GM18502 (cell line): ENCODE measurements around the gene KCNMB2.

Source experiments
- ATAC-seq: cut with Tn5 transposase; IDR thresholded peaks from one replicate; pipeline ENCODE4 v1.9.1; 2021; ENCODE audit warnings: mild to moderate bottlenecking; ENCODE audit not compliant: unreplicated experiment, poor library complexity

KCNMB2 gene

DNA sequence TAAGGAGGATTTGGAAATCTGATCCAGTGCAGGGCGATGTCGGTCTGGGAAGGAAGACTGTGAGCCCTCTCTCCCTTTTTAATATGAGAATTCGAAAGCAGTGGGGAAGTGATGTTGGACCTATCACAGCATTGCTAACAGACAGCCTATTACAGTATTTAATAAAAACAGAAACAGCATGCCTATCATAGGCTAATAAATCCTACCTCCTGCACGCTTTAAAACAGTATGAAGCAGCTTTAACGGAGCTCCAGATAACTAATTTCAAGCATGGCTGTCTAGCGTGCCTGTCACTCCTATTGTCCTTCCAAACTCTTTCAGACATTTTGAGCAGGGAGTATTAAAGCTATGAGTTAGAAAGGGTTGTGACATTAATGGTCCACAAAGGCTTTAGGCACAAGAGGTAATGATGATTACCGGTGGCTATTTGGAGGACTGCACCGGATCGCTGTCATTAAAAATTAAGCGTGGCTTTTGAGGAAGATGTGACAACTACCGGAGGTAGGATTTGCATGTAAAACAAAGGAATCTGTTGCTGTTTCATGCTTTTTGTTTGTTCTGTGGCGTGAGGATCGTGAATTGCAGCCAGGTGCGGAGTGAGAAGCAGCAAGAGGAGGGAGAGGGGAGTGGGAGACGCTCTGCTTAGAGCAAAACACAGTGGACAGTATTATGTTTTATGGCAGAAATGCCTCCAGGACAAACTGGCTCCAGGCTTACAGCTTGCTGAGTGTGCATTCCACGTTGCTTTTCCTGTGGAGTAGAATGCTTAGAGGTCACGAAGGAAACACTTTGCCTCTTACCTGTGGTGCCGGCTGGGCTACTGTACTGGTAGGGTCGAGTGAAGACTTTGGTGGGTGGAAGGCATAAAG lies at the start of gene KCNMB2:
Gene KCNMB2, plus strand, starts transcription at position 226 of the 869 bp plus-strand sequence.
- ATAC-seq: peak; percentile 33

- ATAC-seq: no peak
Measured at GRCh38 chr3:178486903-178487302, 49.3 kb upstream of the KCNMB2 start.

DNA sequence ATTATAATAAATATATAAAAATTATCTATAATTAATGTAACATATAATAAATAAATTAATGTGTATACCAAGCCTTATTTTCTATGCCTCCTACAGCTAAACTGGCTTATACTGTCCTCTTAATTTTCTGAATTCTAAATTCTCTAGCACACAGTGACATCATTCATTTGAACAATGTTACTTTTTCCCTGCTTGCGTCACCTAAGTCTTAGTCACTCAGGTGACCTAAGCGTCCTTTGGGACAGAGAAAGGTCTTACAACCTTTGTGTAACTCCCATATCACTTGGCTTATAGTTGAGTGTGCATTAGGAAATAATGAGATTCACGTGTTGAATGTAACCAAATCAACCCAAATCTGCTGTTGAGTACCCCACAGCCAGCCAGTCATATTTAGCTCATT lies 48.5 kb upstream of the KCNMB2 start:
- no peak for ATAC-seq

- no peak for ATAC-seq
Measured at GRCh38 chr3:178491751-178492150, 44.5 kb upstream of the KCNMB2 start.

DNA sequence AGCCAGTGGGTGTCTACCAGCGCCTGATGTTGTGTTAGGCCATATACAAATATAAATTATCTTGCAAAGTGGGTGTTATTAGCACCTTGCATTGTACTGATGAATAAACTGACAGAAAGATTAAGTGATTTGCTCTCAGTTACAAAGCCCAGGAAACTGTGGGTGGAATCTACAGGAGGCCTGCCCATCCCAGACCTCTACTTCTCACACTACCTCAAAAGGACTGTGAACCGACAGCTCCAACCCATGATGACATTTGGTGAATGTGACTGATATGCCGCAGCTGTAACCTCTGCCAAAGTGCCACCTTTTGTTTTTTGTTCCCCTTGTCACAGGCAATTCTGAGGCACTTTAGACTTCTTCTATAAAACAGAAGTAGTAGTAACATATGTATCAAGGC lies 43.7 kb upstream of the KCNMB2 start:
- ATAC-seq: no peak

GRCh38 chr3:178494386-178494785 lies 41.9 kb upstream of the KCNMB2 start:
- ATAC-seq: no peak

GRCh38 chr3:178496911-178497310 lies 39.3 kb upstream of the KCNMB2 start:
- ATAC-seq: no peak

GRCh38 chr3:178498871-178499270 lies 37.4 kb upstream of the KCNMB2 start:
- ATAC-seq: no peak

GRCh38 chr3:178500631-178501030 lies 35.6 kb upstream of the KCNMB2 start:
- no peak for ATAC-seq

DNA sequence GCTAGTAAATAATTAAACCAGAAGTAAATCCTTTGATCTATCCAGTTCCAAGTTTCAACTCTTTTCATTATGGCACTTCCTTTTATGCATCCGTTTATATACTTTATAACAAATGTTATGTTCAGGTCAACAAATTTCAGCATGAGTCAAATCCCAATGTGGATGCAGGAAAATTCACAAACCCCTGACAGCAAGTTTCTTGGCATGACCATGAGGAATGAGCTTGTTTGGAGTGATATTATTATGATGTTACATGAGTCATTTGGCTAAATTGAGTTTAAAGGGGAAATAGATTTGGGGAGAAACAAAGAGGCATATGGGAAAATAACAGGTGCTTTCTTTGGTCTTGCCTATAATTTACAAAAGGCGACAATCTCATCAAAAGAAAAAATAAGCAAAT lies 32.1 kb upstream of the KCNMB2 start:
- no peak for ATAC-seq

DNA sequence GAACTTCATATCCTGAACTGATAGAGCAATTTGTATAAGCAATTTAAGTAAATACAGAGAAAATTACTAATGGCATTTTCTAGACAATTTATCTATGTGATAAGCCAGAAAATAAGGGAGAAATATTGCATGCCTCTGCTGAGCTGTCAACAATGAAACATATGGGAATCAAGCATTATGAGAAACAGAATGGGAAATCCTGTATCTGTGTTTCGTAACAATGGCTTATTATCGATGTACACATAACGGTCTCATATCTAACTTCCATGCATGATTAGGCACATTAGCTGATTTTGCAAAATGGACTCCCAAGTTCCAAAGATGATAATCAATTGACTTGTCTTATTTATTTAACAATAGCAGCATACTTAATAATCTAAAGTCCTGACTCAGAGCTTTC lies 30.4 kb upstream of the KCNMB2 start:
- ATAC-seq: no peak

DNA sequence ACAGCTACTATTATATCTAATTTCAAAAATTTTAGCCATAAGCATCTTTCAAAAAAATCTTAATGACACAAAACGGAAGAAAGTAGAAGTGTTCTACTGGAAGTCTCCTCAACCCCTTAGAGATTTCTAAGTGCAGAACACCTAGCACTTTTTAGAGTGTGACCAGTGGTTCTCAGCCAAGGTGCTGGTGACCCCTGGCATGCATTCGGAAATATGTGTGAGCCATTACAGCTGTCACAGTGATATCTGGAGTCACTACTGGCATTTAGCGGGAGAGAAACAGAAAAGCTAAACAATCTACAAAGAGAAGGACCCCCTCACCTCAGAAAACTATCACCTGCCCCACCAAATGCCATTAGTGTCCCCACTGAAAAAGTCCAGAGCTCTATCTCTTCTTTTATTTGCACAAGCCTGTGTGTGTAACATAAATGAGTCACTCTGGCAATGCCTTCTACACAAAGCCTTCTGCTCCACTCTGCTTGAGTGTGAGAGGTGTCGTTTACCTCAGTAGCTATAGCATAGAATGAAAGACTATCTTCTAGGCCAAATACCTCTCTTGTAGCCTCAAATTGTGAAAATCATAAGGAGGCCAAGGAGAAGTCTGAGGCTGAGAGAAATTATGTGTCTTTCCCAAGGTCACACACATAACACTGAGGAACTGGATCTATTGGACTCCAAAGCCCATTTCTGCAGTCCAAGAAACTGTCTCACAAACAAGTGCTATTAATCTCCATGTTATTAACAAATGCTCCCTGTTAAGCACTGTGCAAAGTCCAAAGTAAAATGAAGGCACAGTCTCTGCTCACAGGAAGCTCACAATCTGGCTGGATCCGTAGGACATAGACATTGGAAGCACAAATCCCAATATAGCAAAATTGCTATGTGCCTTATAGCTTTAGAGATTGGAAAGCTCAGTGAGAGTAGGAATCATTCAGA lies 28.5 kb upstream of the KCNMB2 start:
- no peak for ATAC-seq

DNA sequence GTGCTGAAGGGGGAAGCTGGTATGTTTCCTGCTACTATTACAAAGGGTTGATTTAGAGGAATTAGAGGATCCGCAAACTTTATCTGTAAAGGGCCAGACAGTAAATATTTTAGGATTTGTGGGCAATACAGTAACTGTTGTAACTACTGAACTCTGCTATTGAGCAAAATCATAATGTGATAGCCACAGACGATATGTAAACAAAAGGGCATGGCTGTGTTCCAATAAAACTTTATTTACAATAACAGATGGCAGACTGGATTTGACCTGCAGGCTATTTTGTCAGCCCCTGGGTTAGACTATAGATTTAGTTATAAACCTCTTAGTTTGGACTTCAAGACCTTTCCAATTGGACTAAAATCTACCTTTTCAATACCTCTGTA lies 27.8 kb upstream of the KCNMB2 start:
- ATAC-seq: no peak

DNA sequence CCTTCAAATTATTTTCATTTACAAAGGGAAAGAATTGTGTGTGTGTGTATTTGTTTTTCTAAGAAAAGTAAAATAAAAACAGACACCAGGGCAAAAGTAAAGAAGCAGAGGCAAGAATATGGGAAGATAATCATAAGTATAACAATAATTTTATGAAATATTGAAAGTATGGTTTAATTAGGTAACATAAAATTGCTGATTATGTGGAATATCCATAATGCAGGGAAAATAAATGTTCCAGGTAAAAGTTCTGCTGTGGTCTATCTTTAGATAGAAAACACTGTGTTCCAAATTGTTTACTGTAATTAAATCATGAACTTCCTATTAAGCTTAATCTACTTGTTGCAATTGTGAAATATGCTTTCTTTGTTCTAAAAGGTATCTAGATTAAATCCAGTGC lies 25.7 kb upstream of the KCNMB2 start:
- ATAC-seq: no peak

GRCh38 chr3:178512647-178513046 lies 23.6 kb upstream of the KCNMB2 start:
- no peak for ATAC-seq

DNA sequence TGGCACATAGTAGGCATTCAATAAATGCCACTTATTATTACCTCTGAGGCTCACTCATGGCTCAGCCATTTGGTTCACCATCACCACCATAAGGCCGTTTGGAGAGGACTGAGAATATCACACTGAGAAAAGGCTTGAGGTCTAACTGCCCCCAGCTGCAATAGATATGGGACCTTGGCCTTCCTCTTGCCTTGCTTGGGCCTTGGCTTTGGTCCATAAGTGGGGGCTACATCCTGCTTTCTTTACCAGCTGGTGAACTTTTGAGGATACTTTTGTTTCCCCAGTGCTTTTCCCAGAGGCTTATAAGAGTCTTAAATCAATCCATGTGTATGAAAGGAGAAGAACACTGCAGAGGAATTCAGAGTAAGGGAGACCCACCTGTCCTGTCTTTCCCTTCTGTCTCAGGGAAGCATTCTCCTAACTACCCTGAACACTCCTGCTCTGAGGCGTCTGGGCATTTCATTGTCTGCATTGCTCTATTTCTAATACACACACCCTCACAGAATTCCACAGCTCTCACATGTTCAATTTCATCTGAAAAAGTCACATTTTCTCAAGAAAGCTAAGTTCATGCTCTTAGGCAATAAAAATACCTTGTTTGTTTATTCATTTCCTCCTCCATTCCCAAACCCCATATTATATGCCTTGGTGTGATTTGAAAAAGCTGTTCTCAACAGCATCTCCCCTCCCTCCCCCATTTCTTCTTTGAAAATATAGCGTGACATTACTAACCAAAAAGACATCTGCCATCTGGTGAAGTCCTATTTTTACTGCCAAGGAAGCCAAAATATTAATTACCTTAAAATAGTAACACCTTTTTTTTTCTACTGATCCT lies 22.5 kb upstream of the KCNMB2 start:
- peak; percentile 23 for ATAC-seq

- ATAC-seq: no peak
Measured at GRCh38 chr3:178514401-178514800, 21.8 kb upstream of the KCNMB2 start.

- peak; percentile 37 for ATAC-seq
Measured at GRCh38 chr3:178515076-178515744, 21.0 kb upstream of the KCNMB2 start.

- ATAC-seq: no peak
Measured at GRCh38 chr3:178517665-178518334, 18.4 kb upstream of the KCNMB2 start.
